Osteocyte (in vitro differentiated cells): ENCODE measurements around the gene AHNAK2. TPM values are rescaled to one million over a fixed set of nuclear protein-coding genes. Genes with fewer than 3 reads are reported as not detected.
A peak's percentile ranks its signal among the peaks of the same experiment; 100 is the strongest.
"Not testable (repeated sequence)": the region's sequence is repeated elsewhere in the genome, so short reads cannot be mapped to it uniquely, and the experiment has no call there.

ENCODE experiments used
- DNase-seq: peaks from one replicate; pipeline ENCODE4 v3.0.0; 2021; ENCODE audit warnings: mixed read lengths; ENCODE audit not compliant: unreplicated experiment; ENCODE audit errors: extremely low spot score
- H3K27ac Mint-ChIP-seq: one replicate; pipeline ENCODE4 v1.8.0; 2021; ENCODE audit warnings: mild to moderate bottlenecking, mixed read lengths; ENCODE audit not compliant: unreplicated experiment
- H3K27me3 Mint-ChIP-seq: one replicate; pipeline ENCODE4 v1.8.0; 2021; ENCODE audit warnings: mixed read lengths; ENCODE audit not compliant: unreplicated experiment
- H3K36me3 Mint-ChIP-seq: one replicate; pipeline ENCODE4 v1.8.0; 2021; ENCODE audit warnings: mixed read lengths; ENCODE audit not compliant: unreplicated experiment
- H3K4me1 Mint-ChIP-seq: one replicate; pipeline ENCODE4 v1.8.0; 2021; ENCODE audit warnings: mixed read lengths; ENCODE audit not compliant: unreplicated experiment
- H3K4me3 Mint-ChIP-seq: one replicate; pipeline ENCODE4 v1.8.0; 2021; ENCODE audit warnings: mild to moderate bottlenecking, moderate library complexity, mixed read lengths; ENCODE audit not compliant: unreplicated experiment
- H3K9me3 Mint-ChIP-seq: one replicate; pipeline ENCODE4 v1.8.0; 2021; ENCODE audit warnings: mixed read lengths; ENCODE audit not compliant: unreplicated experiment
- CTCF ChIP-seq: fragments of 200-600 bp; sonication (generic); IDR thresholded peaks from 2 replicates; pipeline ENCODE4 v1.5.0; 2021; ENCODE audit warnings: antibody characterized with exemption, mild to moderate bottlenecking, moderate library complexity
- total RNA-seq: library from RNA; stranded (reverse); gene quantifications from 2 replicates; pipeline ENCODE4 v1.2.1, GENCODE V29; 2021

The AHNAK2 gene
- total RNA-seq, 1 donor from 2014 or later: 145 TPM

GRCh38 chr14:104925214-104925854 is 52.8 kb downstream of the AHNAK2 start:
- no peaks in the 10 kb centered on the region for H3K27me3 Mint-ChIP-seq
- no peak overlapping the region for H3K4me3 Mint-ChIP-seq
- no peak for TF ChIP-seq CTCF
- no peaks in the 10 kb centered on the region for H3K9me3 Mint-ChIP-seq
- peaks cover 3% of the 10 kb centered on the region for H3K4me1 Mint-ChIP-seq
- DNase-seq: no peak
- no peak overlapping the region for H3K27ac Mint-ChIP-seq
- H3K36me3 Mint-ChIP-seq: no peaks in the 10 kb centered on the region

- no peaks in the 10 kb centered on the region for H3K36me3 Mint-ChIP-seq
- peaks cover 3% of the 10 kb centered on the region for H3K4me1 Mint-ChIP-seq
- DNase-seq: peak; percentile 74
- H3K9me3 Mint-ChIP-seq: no peaks in the 10 kb centered on the region
- no peaks in the 10 kb centered on the region for H3K27me3 Mint-ChIP-seq
- H3K4me3 Mint-ChIP-seq: no peak within 1 kb of the TSS
- no peak for TF ChIP-seq CTCF
- no peak within 1 kb of the TSS for H3K27ac Mint-ChIP-seq
These were observed 53.6 kb downstream of the AHNAK2 start, which contains the start of gene PLD4 for GRCh38 chr14:104924421-104925213. TSS of gene PLD4 (plus strand) at chr14:104924879. CDS start at chr14:104927141, 2,262 bp downstream.

- Mint-ChIP-seq H3K9me3 (no peaks in the 10 kb centered on the region), H3K4me1 (peaks cover 5% of the 10 kb centered on the region), H3K27ac (no peak overlapping the region), H3K36me3 (no peaks in the 10 kb centered on the region), H3K4me3 (no peak overlapping the region), H3K27me3 (no peaks in the 10 kb centered on the region)
- TF ChIP-seq CTCF: no peak
- peak; percentile 77 for DNase-seq
These were observed 54.3 kb downstream of the AHNAK2 start for GRCh38 chr14:104923640-104924420.

GRCh38 chr14:104919993-104920315 is 58.2 kb downstream of the AHNAK2 start:
- DNase-seq: no peak
- no peak for TF ChIP-seq CTCF
- Mint-ChIP-seq H3K4me1 (peaks cover 2% of the 10 kb centered on the region), H3K27me3 (peaks cover 22% of the 10 kb centered on the region), H3K9me3 (no peaks in the 10 kb centered on the region), H3K36me3 (no peaks in the 10 kb centered on the region), H3K4me3 (no peak overlapping the region), H3K27ac (no peak overlapping the region)

GRCh38 chr14:104919152-104919992 is 58.8 kb downstream of the AHNAK2 start:
- not testable (repeated sequence) for H3K9me3 Mint-ChIP-seq, H3K27ac Mint-ChIP-seq, H3K4me3 Mint-ChIP-seq, H3K4me1 Mint-ChIP-seq, H3K36me3 Mint-ChIP-seq
- H3K27me3 Mint-ChIP-seq: peaks cover 27% of the 10 kb centered on the region
- DNase-seq: peak; percentile 10
